Measurements from ENCODE around the gene TARS2. TPM values are rescaled to one million over a fixed set of nuclear protein-coding genes. Genes with fewer than 3 reads are reported as not detected.

Gene TARS2
- total RNA-seq, 2 experiments from 2014 or later: 51.0 to 51.8 TPM

DNA sequence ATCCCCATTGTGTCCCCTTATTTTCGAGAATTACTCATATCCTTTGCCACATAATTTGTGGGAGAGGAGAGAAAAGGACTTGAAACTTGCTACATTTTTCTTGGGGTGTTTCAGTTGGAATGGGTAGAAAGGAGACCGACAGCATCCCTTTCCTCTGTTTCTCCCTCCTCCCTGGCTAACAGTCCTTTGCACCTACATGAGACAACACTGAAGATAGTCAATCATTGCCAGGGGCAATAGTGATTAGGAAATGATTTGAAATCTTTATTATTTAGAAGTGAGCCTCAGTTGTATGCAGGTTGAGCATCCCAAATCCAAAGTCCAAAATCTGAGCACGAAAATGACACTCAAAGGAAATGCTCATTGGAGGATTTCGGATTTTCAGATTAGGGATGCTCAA lies 7.8 kb upstream of the TARS2 start:
- no peak overlapping the region for H3K27ac Mint-ChIP-seq
- CTCF ChIA-PET: no interaction called here
- no peak for ATAC-seq
- H3K36me3 Mint-ChIP-seq: no peaks in the 10 kb centered on the region
- DNase-seq: no peak
- no peaks in the 10 kb centered on the region for H3K9me3 Mint-ChIP-seq (ENCODE audit: low read depth)
- H3K4me1 Mint-ChIP-seq: peaks cover 2% of the 10 kb centered on the region
- H3K27me3 Mint-ChIP-seq: peaks cover 2% of the 10 kb centered on the region
- no peak overlapping the region for H3K4me3 Mint-ChIP-seq

DNA sequence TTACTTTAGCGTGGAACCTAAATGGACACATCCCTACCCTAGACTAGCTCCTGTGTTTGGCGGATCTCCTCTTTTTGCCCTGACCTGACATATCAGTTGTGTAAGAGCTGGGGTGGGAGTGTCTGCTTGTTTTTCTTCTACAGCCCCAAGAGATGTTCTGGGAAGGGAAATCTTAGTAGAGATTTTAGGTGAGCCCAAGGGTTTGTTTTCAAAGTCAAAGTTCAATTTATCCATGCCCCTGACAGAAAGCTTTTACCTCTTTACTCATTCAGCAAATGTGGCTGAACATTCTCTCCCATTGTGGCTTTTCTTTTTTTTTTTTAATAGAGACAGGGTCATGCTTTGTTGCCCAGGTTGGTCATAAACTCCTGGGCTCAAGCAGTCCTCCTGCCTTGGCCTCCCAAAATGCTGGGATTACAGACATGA lies 7.3 kb upstream of the TARS2 start:
- no peak overlapping the region for H3K4me3 Mint-ChIP-seq
- no peaks in the 10 kb centered on the region for H3K9me3 Mint-ChIP-seq (ENCODE audit: low read depth)
- CTCF ChIA-PET: interaction anchor here (0.9 kb wide), 1 partner anchor 54 kb away, joined by 3 read pairs; no protein-coding TSS in a partner anchor

DNA sequence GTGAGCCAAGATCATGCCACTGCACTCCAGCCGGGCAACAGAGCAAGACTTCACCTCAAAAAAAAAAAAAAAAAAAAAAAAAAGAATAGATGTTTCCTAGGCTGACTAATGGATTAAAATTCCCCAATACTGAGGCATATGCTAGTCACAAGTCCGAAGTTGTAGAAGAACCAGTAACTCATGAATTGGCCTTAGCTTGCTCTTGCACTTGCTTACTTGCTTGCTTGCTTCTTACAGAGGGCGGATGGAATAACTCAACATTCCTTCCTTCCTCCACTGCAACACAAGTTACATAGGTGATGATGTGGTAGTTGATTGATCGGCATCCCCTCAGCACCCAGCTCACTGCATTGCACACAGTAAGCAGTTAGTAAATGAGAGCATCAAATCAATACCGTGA lies 2.8 kb upstream of the TARS2 start:
- Mint-ChIP-seq H3K9me3 (ENCODE audit: low read depth) (no peaks in the 10 kb centered on the region), H3K27ac (no peak overlapping the region), H3K36me3 (peaks cover 5% of the 10 kb centered on the region), H3K4me3 (no peak overlapping the region), H3K4me1 (peaks cover 18% of the 10 kb centered on the region), H3K27me3 (peaks cover 2% of the 10 kb centered on the region)
- CTCF ChIA-PET: interaction anchor here (0.7 to 1.3 kb wide), 2 partner anchors 31 to 512 kb away, joined by 3 read pairs; partner anchors contain the start of gene FALEC
- ATAC-seq (no peak), DNase-seq (no peak)

More for the DNA sequence above, 7.3 kb upstream of the TARS2 start:
- H3K4me1 Mint-ChIP-seq: peaks cover under 1% of the 10 kb centered on the region
- DNase-seq (no peak), ATAC-seq (no peak)
- H3K36me3 Mint-ChIP-seq: no peaks in the 10 kb centered on the region
- no peak overlapping the region for H3K27ac Mint-ChIP-seq
- peaks cover 2% of the 10 kb centered on the region for H3K27me3 Mint-ChIP-seq

DNA sequence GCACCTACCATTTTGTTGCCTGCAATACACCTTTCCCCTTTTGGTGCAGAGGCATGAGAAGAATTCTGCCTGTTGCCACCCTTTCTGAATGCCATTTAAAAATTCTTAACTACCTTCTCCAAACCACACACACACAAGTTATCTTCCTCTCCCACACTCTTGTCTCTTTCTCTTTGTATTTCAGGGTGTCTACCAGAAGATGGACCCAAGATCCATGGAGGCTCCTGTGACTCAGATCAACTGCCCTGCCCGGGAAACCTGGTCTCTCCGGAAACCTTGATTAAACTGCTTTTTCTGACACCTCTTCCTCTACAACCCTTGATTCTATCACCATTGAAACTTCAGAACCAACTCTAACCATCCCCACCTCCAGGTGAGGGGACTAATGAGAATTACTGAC lies 2.4 kb upstream of the TARS2 start:
- no peaks in the 10 kb centered on the region for H3K9me3 Mint-ChIP-seq (ENCODE audit: low read depth)
- DNase-seq: no peak
- peaks cover 6% of the 10 kb centered on the region for H3K36me3 Mint-ChIP-seq
- H3K27ac Mint-ChIP-seq: no peak overlapping the region
- H3K4me1 Mint-ChIP-seq: peaks cover 18% of the 10 kb centered on the region
- peaks cover under 1% of the 10 kb centered on the region for H3K27me3 Mint-ChIP-seq
- no peak overlapping the region for H3K4me3 Mint-ChIP-seq
- ATAC-seq: no peak
- CTCF ChIA-PET: interaction anchor here (0.7 to 2.0 kb wide), 4 partner anchors 31 to 511 kb away, joined by 3 to 9 read pairs (median 3); partner anchors contain the start of gene FALEC

DNA sequence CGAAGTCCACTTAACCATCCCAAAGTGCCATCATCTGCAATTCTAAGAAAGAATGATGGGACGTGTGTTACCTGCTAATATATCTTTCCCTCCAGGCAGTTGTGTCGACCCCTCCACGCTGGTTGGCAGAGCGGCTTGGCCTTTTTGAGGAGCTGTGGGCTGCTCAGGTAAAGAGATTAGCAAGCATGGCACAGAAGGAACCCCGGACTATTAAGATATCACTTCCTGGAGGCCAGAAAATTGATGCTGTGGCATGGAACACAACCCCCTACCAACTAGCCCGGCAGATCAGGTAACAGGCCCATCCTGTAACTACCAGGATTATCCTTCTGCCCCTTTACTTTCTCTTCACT lies 520 bp downstream of the TARS2 start:
- CTCF ChIA-PET: interaction anchor here (0.7 to 3.2 kb wide), 6 partner anchors 28 to 508 kb away, joined by 3 to 19 read pairs (median 3); partner anchors contain the start of genes FALEC, RPRD2 and SETDB1
- DNase-seq (no peak), ATAC-seq (no peak)
- H3K36me3 Mint-ChIP-seq: peaks cover 21% of the 10 kb centered on the region
- H3K4me3 Mint-ChIP-seq: peak overlapping the region; percentile 90
- peaks cover 22% of the 10 kb centered on the region for H3K4me1 Mint-ChIP-seq
- H3K9me3 Mint-ChIP-seq (ENCODE audit: low read depth): no peaks in the 10 kb centered on the region
- H3K27me3 Mint-ChIP-seq: no peaks in the 10 kb centered on the region
- H3K27ac Mint-ChIP-seq: peak overlapping the region; percentile 99

DNA sequence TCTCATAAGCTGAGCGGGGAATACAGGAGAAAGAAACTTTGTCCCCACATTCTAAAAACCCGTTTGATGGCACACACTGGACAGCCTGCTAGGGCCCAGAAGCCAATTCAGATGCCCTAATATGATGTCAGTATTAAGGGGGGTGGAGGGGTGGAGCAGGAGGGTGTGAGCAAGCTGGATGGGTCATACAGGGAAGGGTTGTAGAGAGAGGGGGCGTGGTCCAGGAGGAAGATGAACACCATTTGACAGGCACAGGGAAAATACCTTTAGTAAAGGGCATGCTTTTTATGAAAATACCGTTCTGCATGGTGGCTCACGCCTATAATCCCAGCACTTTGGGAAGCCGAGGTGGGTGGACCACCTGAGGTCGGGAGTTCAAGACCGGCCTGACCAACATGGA lies 6.0 kb downstream of the TARS2 start:
- no peak overlapping the region for H3K4me3 Mint-ChIP-seq
- ATAC-seq (no peak), DNase-seq (no peak)
- H3K9me3 Mint-ChIP-seq (ENCODE audit: low read depth): no peaks in the 10 kb centered on the region
- H3K36me3 Mint-ChIP-seq: peaks cover 44% of the 10 kb centered on the region
- CTCF ChIA-PET: no interaction called here
- H3K27ac Mint-ChIP-seq: no peak overlapping the region
- no peaks in the 10 kb centered on the region for H3K27me3 Mint-ChIP-seq
- peaks cover 12% of the 10 kb centered on the region for H3K4me1 Mint-ChIP-seq

DNA sequence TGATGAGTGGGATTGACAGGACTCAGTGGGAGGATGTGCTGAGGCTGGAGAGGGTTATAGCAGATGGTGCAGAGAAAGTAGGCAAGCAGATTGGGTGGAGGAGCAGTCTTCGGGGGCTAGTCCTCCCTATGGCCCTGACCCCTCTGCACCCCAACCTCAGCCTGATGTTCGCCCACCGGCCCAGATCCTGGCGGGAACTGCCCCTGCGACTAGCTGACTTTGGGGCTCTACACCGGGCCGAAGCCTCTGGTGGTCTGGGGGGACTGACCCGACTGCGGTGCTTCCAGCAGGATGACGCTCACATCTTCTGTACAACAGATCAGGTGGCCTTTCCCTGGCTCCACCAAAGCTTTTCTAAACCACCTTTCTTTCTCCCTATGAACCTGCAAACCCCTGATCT lies 11.1 kb downstream of the TARS2 start:
- ATAC-seq: no peak
- H3K27ac Mint-ChIP-seq: no peak overlapping the region
- no peak overlapping the region for H3K4me3 Mint-ChIP-seq

DNA sequence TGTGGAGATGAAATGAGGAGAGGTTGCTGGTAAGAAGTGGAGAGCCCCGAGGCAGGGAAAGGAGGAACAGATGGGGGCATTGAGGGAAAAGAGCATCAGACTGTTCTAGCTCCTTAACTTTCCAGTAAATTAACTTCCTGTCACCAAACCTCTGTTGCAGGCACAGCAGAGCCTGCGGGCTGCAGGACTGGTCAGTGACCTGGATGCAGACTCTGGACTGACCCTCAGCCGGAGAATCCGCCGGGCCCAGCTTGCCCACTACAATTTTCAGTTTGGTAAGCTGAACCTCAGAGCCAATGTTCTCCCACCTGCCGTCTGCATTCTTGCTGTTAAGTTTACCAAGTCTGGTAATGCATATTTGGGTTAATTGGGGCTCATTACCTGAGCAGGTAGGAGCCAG lies 18.2 kb downstream of the TARS2 start:
- CTCF ChIA-PET: interaction anchor here (2.3 to 2.6 kb wide), 2 partner anchors 8 to 27 kb away, joined by 7 to 11 read pairs; no protein-coding TSS in a partner anchor
- Mint-ChIP-seq H3K36me3 (peaks cover 23% of the 10 kb centered on the region), H3K27ac (no peak overlapping the region), H3K4me1 (no peaks in the 10 kb centered on the region), H3K9me3 (ENCODE audit: low read depth) (no peaks in the 10 kb centered on the region), H3K27me3 (no peaks in the 10 kb centered on the region), H3K4me3 (no peak overlapping the region)
- ATAC-seq: no peak
- DNase-seq: no peak

More for the DNA sequence above, 11.1 kb downstream of the TARS2 start:
- Mint-ChIP-seq H3K9me3 (ENCODE audit: low read depth) (no peaks in the 10 kb centered on the region), H3K4me1 (no peaks in the 10 kb centered on the region), H3K36me3 (peaks cover 35% of the 10 kb centered on the region), H3K27me3 (no peaks in the 10 kb centered on the region)
- no peak for DNase-seq
- CTCF ChIA-PET: no interaction called here

DNA sequence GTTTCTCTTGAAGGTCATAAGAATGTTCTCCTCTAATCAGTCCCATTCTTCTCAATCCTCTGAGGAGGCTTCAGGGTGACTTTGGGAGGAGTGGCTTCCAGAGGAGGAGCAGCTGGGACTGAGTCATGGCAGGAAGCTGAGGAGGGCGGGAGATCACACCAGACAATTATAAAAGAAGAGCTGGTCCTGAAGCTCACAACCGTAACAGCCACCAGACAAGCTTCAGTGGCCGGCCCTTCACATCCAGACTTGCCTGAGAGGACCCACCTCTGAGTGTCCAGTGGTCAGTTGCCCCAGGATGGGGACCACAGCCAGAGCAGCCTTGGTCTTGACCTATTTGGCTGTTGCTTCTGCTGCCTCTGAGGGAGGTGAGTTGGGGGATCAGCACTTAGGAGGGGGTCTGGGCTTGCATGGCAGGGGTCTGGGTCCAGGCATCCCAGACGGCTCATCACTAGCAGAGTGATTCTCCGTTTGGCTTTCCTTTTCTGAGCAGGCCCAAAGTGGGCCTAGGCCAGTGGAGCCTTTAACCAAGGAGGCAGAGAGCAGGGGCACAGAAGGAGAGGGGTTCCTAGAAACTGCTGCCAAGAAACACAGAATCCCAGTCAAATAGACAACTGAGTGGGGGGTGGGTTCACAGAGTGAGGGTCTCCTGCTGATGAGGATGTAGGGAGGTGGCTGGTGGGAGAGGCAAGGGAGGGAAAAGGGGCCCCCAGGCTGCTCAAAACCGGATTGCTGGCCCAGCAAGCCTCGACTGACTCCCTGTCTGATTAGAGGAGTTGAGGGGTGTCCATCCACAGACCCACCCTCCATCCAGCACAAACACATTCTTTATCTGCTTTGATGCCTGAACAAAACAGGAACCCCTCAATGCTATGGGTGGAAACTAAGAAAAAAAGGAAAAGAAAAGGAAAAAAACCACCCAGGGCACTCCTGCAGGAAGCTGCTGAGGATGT lies 21.0 kb downstream of the TARS2 start, which contains the start of gene ECM1:
Gene ECM1 (plus strand): TSS at position 198 of the 953 bp plus-strand sequence. CDS start 101 bp downstream, at position 299.
- no peaks in the 10 kb centered on the region for H3K9me3 Mint-ChIP-seq (ENCODE audit: low read depth)
- no peak for DNase-seq
- no peak within 1 kb of the TSS for H3K4me3 Mint-ChIP-seq
- H3K36me3 Mint-ChIP-seq: peaks cover 19% of the 10 kb centered on the region
- H3K27me3 Mint-ChIP-seq: no peaks in the 10 kb centered on the region
- CTCF ChIA-PET: interaction anchor here (1.4 kb wide), 1 partner anchor 25 kb away, joined by 4 read pairs; no protein-coding TSS in a partner anchor
- no peak within 1 kb of the TSS for H3K27ac Mint-ChIP-seq
- ATAC-seq: no peak
- peaks cover 2% of the 10 kb centered on the region for H3K4me1 Mint-ChIP-seq

DNA sequence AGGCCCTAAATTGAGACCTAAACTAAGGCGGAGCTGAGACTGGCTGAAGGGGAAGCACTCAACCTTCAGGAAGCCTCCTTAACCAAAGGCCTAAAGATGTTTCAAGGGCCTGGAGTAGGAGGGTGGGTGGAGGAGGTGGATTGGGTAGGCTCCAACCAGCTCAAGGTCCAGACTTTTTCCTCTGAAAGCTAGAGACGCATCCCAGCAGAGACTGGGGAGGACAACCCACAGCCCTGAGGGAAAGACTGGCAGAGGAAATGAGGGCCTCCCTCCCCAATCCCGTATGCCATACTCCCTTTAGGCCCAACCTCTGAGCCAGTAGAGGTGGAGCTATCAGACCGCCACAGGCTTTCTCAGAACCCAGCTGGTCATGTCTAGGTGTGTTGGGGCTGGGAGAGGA lies 21.8 kb downstream of the TARS2 start:
- no peak overlapping the region for H3K27ac Mint-ChIP-seq

DNA sequence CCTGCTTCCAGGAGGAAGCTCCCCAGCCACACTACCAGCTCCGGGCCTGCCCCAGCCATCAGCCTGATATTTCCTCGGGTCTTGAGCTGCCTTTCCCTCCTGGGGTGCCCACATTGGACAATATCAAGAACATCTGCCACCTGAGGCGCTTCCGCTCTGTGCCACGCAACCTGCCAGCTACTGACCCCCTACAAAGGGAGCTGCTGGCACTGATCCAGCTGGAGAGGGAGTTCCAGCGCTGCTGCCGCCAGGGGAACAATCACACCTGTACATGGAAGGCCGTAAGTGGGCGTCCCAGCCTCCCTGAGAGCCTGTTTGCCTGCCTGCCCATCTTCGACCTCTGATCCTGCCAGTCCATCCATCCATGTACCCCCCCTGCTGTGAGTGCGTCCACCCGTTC lies 24.3 kb downstream of the TARS2 start:
- DNase-seq (no peak), ATAC-seq (no peak)
- Mint-ChIP-seq H3K27me3 (no peaks in the 10 kb centered on the region), H3K4me1 (peaks cover 11% of the 10 kb centered on the region), H3K27ac (no peak overlapping the region), H3K36me3 (peaks cover 6% of the 10 kb centered on the region), H3K9me3 (ENCODE audit: low read depth) (no peaks in the 10 kb centered on the region), H3K4me3 (no peak overlapping the region)
- CTCF ChIA-PET: interaction anchor here (1.6 kb wide), 1 partner anchor 462 kb away, joined by 3 read pairs; no protein-coding TSS in a partner anchor

More for the DNA sequence above, 21.8 kb downstream of the TARS2 start:
- Mint-ChIP-seq H3K4me1 (peaks cover 2% of the 10 kb centered on the region), H3K4me3 (no peak overlapping the region), H3K36me3 (peaks cover 17% of the 10 kb centered on the region), H3K9me3 (ENCODE audit: low read depth) (no peaks in the 10 kb centered on the region), H3K27me3 (no peaks in the 10 kb centered on the region)
- DNase-seq (no peak), ATAC-seq (no peak)
- CTCF ChIA-PET: no interaction called here

DNA sequence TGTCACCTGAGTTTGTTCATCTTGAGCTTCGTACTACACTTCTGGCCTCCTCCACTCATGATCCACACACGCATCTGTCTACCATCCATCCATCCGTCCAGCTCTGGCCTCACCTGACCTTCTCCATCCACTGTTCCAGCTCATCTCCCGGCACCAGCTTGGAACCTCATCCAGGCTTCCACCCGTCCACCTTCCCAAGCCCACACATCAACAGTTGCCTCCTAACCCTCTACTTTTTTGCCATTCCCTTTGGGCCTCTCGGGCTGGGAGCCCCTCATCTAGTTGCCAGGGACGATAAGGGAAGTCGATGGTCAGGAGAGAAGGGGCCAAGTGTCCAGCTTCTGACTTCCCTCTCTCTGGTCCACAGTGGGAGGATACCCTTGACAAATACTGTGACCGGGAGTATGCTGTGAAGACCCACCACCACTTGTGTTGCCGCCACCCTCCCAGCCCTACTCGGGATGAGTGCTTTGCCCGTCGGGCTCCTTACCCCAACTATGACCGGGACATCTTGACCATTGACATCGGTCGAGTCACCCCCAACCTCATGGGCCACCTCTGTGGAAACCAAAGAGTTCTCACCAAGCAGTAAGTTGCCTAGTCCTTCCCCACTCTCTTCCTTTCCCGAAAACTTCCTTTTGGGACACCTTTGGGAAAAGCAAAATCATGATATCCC lies 24.9 kb downstream of the TARS2 start:
- Mint-ChIP-seq H3K27me3 (no peaks in the 10 kb centered on the region), H3K9me3 (ENCODE audit: low read depth) (no peaks in the 10 kb centered on the region), H3K27ac (no peak overlapping the region), H3K36me3 (peaks cover 3% of the 10 kb centered on the region), H3K4me3 (no peak overlapping the region), H3K4me1 (peaks cover 15% of the 10 kb centered on the region)
- ATAC-seq: no peak
- CTCF ChIA-PET: interaction anchor here (1.6 kb wide), 2 partner anchors 19 to 462 kb away, joined by 3 to 4 read pairs; no protein-coding TSS in a partner anchor
- DNase-seq: no peak

DNA sequence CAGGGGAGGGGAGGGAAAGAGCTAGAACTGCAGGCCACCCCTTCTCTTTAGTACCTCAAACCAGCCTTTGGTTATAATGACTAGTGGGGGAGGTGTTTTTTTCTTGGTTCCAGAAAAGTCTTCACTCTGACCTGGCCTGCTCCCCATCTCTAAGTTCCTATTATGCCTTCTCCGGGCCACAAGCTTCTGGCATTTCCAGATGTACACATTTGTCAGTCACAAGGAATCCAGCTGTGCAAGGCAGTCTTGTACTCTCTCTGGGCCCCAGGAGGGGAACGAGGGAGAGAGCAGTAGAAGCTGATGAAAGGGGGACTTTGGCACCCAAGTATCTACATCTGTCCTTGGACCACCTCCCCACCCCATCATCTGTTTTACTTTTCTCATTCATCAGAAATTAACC lies 25.6 kb downstream of the TARS2 start:
- Mint-ChIP-seq H3K27ac (no peak overlapping the region), H3K4me3 (no peak overlapping the region), H3K4me1 (peaks cover 17% of the 10 kb centered on the region), H3K27me3 (no peaks in the 10 kb centered on the region), H3K36me3 (peaks cover 3% of the 10 kb centered on the region), H3K9me3 (ENCODE audit: low read depth) (no peaks in the 10 kb centered on the region)
- CTCF ChIA-PET: interaction anchor here (1.6 kb wide), 1 partner anchor 19 kb away, joined by 4 read pairs; no protein-coding TSS in a partner anchor
- DNase-seq: no peak
- no peak for ATAC-seq

Data from activated CD8-positive, alpha-beta memory T cell treated with anti-CD3 and anti-CD28 coated beads, Interleukin-2, amount 10 ng/mL, durations not matched to agents 7 days and 5 days (primary cell).